Measurements from ENCODE around the gene POLG. TPM values are rescaled to one million over a fixed set of nuclear protein-coding genes. Genes with fewer than 3 reads are reported as not detected.

Gene POLG
- total and polyA plus RNA-seq, 4 donors, result 36.7 to 84.9 (median 45.3) TPM

DNA sequence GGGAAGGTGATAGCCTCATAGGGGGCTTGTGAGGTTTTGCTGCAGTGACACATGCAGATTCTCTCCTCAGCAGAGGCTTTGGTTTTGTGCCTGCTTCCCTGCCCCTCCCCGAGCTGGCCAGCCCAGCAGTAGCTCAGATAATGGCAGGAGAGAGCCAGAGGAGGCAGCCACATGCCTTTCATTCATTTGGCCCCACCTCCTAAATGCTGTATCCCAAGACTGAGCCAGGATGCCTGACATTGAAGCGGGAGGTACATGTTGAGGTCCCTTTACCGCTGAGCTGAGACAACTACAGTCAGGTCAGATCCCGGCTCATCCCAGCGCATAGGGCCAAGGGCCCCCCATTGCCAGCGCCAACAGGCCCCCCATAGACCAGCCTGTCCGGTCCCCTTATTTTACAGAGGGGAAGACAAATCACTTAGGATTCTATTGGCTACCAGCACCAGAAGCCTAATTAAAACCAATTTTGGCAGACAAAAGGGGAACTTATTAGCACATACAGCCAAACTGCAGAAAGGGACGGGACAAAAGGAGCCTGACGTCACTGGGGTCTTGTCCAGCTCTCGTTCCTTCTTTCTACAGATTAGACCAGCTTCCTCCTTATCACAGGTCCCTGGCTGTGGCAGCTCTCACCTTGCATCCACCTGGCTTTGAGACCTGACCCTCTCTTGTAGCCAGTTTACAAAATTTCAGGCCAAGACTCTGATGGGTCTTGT is 12.1 kb upstream of the POLG start:
- no peak for ATAC-seq (ENCODE audit: insufficient read depth, low FRiP score)
- peaks cover 0 to 2% (median 0%) of the 10 kb centered on the region in 4 donors for H3K9me3 ChIP-seq (ENCODE audit: control insufficient read depth in 4 of 4, insufficient read depth in 3 of 4, low read length in 3 of 4)
- H3K4me3 ChIP-seq, result no peak overlapping the region
- no peak overlapping the region for H3K27ac ChIP-seq (ENCODE audit: low read depth in 1 of 2, low read length in 1 of 2)
- H3K9ac ChIP-seq (ENCODE audit: insufficient read depth in 1 of 2, low read length in 2 of 2), result no peak overlapping the region
- DNase-seq, result no peak
- no peaks in the 10 kb centered on the region for H3K4me1 ChIP-seq (ENCODE audit: control insufficient read depth in 5 of 5, insufficient read depth in 5 of 5, low read length in 5 of 5)
- H3K36me3 ChIP-seq (ENCODE audit: control insufficient read depth in 4 of 4, insufficient read depth in 4 of 4, low read length in 4 of 4), result no peaks in the 10 kb centered on the region
- peaks cover 0 to 15% (median 7%) of the 10 kb centered on the region in 3 donors for H3K27me3 ChIP-seq (ENCODE audit: control insufficient read depth in 3 of 3, insufficient read depth in 3 of 3, low read length in 2 of 3)
- TF ChIP-seq, protein P1, sequence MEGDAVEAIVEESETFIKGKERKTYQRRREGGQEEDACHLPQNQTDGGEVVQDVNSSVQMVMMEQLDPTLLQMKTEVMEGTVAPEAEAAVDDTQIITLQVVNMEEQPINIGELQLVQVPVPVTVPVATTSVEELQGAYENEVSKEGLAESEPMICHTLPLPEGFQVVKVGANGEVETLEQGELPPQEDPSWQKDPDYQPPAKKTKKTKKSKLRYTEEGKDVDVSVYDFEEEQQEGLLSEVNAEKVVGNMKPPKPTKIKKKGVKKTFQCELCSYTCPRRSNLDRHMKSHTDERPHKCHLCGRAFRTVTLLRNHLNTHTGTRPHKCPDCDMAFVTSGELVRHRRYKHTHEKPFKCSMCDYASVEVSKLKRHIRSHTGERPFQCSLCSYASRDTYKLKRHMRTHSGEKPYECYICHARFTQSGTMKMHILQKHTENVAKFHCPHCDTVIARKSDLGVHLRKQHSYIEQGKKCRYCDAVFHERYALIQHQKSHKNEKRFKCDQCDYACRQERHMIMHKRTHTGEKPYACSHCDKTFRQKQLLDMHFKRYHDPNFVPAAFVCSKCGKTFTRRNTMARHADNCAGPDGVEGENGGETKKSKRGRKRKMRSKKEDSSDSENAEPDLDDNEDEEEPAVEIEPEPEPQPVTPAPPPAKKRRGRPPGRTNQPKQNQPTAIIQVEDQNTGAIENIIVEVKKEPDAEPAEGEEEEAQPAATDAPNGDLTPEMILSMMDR (IDR thresholded peaks at IDR 0.05; ENCODE audit: control extremely low read depth, extremely low read depth), result no peak
- 44 to 45% methylated on average over 10 of the region's 10 CpGs for WGBS, 2 donors

DNA sequence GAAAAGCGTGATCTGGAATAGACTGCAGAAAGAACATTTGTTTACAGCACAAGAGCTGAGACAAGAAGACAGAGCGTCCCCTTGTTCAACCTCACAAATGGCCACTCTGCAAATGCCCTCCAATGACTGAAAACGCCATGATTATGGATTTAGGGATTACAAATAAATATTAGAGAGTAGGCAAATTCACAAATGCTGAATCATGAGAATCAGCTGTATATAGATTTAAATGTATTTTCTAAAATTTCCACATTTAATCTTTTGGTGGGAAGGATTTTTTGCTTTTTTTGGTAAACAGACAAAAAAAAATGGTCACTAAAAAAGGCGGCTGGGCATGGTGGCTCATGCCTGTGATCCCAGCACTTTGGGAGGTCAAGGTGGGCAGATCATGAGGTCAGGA is 10.6 kb upstream of the POLG start:
- H3K27me3 ChIP-seq (ENCODE audit: control insufficient read depth in 3 of 3, insufficient read depth in 3 of 3, low read length in 2 of 3), result peaks cover 0 to 15% (median 7%) of the 10 kb centered on the region in 3 donors
- DNase-seq, result no peak
- no peaks in the 10 kb centered on the region for H3K36me3 ChIP-seq (ENCODE audit: control insufficient read depth in 4 of 4, insufficient read depth in 4 of 4, low read length in 4 of 4)
- H3K4me1 ChIP-seq (ENCODE audit: control insufficient read depth in 5 of 5, insufficient read depth in 5 of 5, low read length in 5 of 5), result no peaks in the 10 kb centered on the region
- TF ChIP-seq, protein P1 (IDR thresholded peaks at IDR 0.05; ENCODE audit: control extremely low read depth, extremely low read depth), result no peak
- no peak overlapping the region for H3K4me3 ChIP-seq
- no peak overlapping the region for H3K27ac ChIP-seq (ENCODE audit: low read depth in 1 of 2, low read length in 1 of 2)
- WGBS, 2 donors, result 89 to 93% methylated on average over 4 of the region's 4 CpGs
- no peak overlapping the region for H3K9ac ChIP-seq (ENCODE audit: insufficient read depth in 1 of 2, low read length in 2 of 2)
- H3K9me3 ChIP-seq (ENCODE audit: control insufficient read depth in 4 of 4, insufficient read depth in 3 of 4, low read length in 3 of 4), result peaks cover 0 to 2% (median 0%) of the 10 kb centered on the region in 4 donors
- ATAC-seq (ENCODE audit: insufficient read depth, low FRiP score), result no peak

DNA sequence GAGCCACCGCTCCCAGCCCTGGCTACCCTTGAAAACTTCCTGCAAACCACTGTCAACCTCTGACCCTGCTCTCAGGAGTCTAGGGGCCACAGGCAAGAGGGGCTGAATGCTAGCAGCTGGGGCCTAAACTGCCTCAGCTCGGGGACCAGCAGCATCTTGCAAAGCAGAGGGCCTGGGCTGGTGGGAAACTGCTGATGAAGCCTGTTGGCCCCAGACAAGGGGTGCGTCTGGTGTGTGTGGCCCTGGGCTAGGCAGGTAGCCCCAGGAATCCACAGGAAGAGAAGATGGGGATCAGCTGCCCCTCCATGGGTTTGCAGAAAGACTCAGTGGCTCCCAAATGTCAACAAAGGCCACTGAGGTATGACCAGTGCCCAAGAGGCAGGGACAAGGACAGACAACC is 8.2 kb upstream of the POLG start:
- ATAC-seq (ENCODE audit: insufficient read depth, low FRiP score), result no peak
- Histone ChIP-seq H3K9ac (ENCODE audit: insufficient read depth in 1 of 2, low read length in 2 of 2) (no peak overlapping the region), H3K27ac (ENCODE audit: low read depth in 1 of 2, low read length in 1 of 2) (no peak overlapping the region), H3K27me3 (ENCODE audit: control insufficient read depth in 3 of 3, insufficient read depth in 3 of 3, low read length in 2 of 3) (peaks cover 0 to 15% (median 11%) of the 10 kb centered on the region in 3 donors), H3K36me3 (ENCODE audit: control insufficient read depth in 4 of 4, insufficient read depth in 4 of 4, low read length in 4 of 4) (no peaks in the 10 kb centered on the region), H3K9me3 (ENCODE audit: control insufficient read depth in 4 of 4, insufficient read depth in 3 of 4, low read length in 3 of 4) (no peaks in the 10 kb centered on the region), H3K4me1 (ENCODE audit: control insufficient read depth in 5 of 5, insufficient read depth in 5 of 5, low read length in 5 of 5) (peaks cover 0 to 2% (median 0%) of the 10 kb centered on the region in 5 donors), H3K4me3 (no peak overlapping the region)
- 89 to 92% methylated on average over 3 of the region's 3 CpGs for WGBS, 2 donors
- no peak for DNase-seq
- TF ChIP-seq, protein P1 (IDR thresholded peaks at IDR 0.05; ENCODE audit: control extremely low read depth, extremely low read depth), result no peak
